Daoy (cell line): Measurements from ENCODE around the gene HSPA1L. TPM values are rescaled to one million over a fixed set of nuclear protein-coding genes. Genes with fewer than 3 reads are reported as not detected.

Experiments used
- DNase-seq: peaks from one replicate; pipeline ENCODE4 v3.0.0-alpha.2; 2015; ENCODE audit warnings: low read depth
- total RNA-seq: library from RNA; depleted of rRNA; stranded (reverse); fragments of >200 nt; shearing (Covaris generic); gene quantifications from 2 replicates; pipeline ENCODE4 v1.2.3, GENCODE V29; 2014; rRNA removed

Gene HSPA1L
- total RNA-seq, 1 experiment from 2014 or later: 0.80 TPM

GRCh38 chr6:31764198-31764597, 50.9 kb downstream of the HSPA1L start:
- DNase-seq: no peak

DNA sequence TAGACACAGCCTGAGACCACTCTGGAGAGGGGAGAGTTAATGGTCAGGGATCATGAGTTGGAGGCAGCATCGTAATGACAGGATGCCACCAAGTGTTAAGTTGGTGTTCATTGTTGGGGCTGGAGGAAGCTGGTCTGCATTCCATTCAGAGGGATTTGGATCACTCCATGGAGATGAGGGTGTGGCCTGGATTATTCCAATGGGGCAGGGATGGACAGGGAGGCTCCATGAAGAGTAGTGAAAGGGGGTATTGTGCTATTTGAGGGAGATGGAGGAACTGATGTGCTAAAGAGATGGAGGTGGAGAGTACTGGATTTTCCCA, 51.5 kb downstream of the HSPA1L start:
- no peak for DNase-seq

DNA sequence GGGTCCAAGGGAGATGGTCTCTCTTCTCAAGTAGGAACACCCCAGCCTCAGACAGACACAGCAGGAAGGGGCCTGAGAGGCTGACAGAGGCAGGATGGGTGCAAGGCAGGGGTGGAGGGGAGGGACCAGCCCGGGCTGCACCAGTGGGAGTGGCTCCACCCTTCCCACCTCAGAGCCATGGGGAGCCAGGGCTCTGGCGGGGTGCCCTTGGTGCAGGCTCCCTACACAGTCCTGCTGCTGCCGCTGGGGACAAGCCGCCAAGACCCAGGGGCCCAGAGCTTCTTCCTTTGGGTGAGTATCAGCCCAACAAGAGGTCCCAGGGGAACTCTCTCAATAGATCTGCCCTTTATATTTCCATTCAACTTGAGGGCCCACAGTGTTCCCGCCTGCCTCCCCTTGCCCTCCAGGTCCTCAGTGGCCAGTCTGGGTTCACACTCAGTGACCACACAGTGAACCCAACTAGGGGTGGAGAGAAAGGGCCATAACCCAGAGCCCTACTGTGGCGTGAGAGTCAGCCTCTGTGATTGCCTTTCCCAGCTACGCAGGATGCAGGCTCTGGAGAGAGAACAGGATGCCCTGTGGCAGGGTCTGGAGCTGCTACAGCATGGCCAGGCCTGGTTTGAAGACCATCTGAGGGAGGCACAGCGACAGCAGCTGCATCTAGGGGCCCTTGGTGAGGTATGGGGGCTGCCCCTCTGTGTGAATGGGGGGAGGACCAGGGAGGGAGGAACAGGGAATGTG, 52.0 kb downstream of the HSPA1L start:
- DNase-seq: no peak

DNA sequence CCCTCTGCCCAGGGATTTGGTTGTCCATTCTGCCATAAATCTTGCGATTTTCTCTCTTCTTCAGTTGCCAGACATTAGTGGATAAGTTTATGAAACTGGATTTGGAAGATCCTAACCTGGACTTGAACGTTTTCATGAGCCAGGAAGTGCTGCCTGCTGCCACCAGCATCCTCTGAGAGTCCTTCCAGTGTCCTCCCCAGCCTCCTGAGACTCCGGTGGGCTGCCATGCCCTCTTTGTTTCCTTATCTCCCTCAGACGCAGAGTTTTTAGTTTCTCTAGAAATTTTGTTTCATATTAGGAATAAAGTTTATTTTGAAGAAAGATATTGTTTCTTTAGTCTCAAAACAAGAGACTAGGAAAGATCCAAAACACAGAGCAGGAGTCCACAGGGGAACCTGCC, 52.7 kb downstream of the HSPA1L start, which contains the start of gene SAPCD1:
TSS of gene SAPCD1 (plus strand) at position 301 of the 400 bp plus-strand sequence. CDS start 399 bp downstream, outside the sequence.
- DNase-seq: no peak

- no peak for DNase-seq
Measured at GRCh38 chr6:31761343-31761742, 53.7 kb downstream of the HSPA1L start.

- no peak for DNase-seq
Measured at GRCh38 chr6:31760790-31761189, 54.3 kb downstream of the HSPA1L start.

Other genes starting within 250 kb of the HSPA1L start
- 0.11 TPM in 1 of 2 replicates, not detected in the other for gene LTA, start 243.0 kb downstream of the HSPA1L start, total RNA-seq
- 1.4 and 4.0 TPM in 2 replicates for gene TNF, start 239.7 kb downstream of the HSPA1L start, total RNA-seq
- gene LTB, start 232.9 kb downstream of the HSPA1L start, total RNA-seq: 2.1 TPM in 1 of 2 replicates, not detected in the other
- 0.09 and 3.5 TPM in 2 replicates for gene LST1, start 229.0 kb downstream of the HSPA1L start, total RNA-seq
- not detected in 2 replicates for gene NCR3, start 222.3 kb downstream of the HSPA1L start, total RNA-seq
- gene AIF1, start 200.0 kb downstream of the HSPA1L start, total RNA-seq: not detected in 2 replicates
- gene PRRC2A, start 194.6 kb downstream of the HSPA1L start, total RNA-seq: 50.1 and 51.9 TPM in 2 replicates
- 256 and 287 TPM in 2 replicates for gene BAG6, start 162.6 kb downstream of the HSPA1L start, total RNA-seq
- gene APOM, start 159.4 kb downstream of the HSPA1L start, total RNA-seq: 0.18 and 1.4 TPM in 2 replicates
- gene C6orf47, start 154.5 kb downstream of the HSPA1L start, total RNA-seq: 15.9 and 18.0 TPM in 2 replicates
- gene GPANK1, start 150.3 kb downstream of the HSPA1L start, total RNA-seq: 32.9 and 40.2 TPM in 2 replicates
- 328 and 376 TPM in 2 replicates for gene CSNK2B, start 149.2 kb downstream of the HSPA1L start, total RNA-seq
- gene LY6G5B, start 145.3 kb downstream of the HSPA1L start, total RNA-seq: 0.91 and 6.3 TPM in 2 replicates
- gene LY6G5C, start 134.2 kb downstream of the HSPA1L start, total RNA-seq: 1.8 TPM in 1 of 2 replicates, not detected in the other
- 55.2 and 64.4 TPM in 2 replicates for gene ABHD16A, start 112.0 kb downstream of the HSPA1L start, total RNA-seq
- not detected in 2 replicates for gene LY6G6F, start 108.4 kb downstream of the HSPA1L start, total RNA-seq
- gene LY6G6D, start 99.9 kb downstream of the HSPA1L start, total RNA-seq: not detected in 2 replicates
- not detected in 2 replicates for gene LY6G6C, start 93.5 kb downstream of the HSPA1L start, total RNA-seq
- gene MPIG6B, start 91.9 kb downstream of the HSPA1L start, total RNA-seq: not detected in 2 replicates
- gene DDAH2, start 86.0 kb downstream of the HSPA1L start, total RNA-seq: 46.1 and 55.6 TPM in 2 replicates
- 1,198 and 1,241 TPM in 2 replicates for gene CLIC1, start 78.8 kb downstream of the HSPA1L start, total RNA-seq
- gene MSH5, start 75.3 kb downstream of the HSPA1L start, total RNA-seq: 19.9 and 20.9 TPM in 2 replicates
- 0.27 and 1.6 TPM in 2 replicates for gene SAPCD1, start 52.6 kb downstream of the HSPA1L start, total RNA-seq
- 0.34 TPM in 1 of 2 replicates, not detected in the other for gene VWA7, start 38.0 kb downstream of the HSPA1L start, total RNA-seq
- 77.3 and 80.3 TPM in 2 replicates for gene VARS1, start 19.5 kb downstream of the HSPA1L start, total RNA-seq
- gene LSM2, start 8.3 kb downstream of the HSPA1L start, total RNA-seq: 91.8 and 146 TPM in 2 replicates
- 148 and 171 TPM in 2 replicates for gene HSPA1A, start 260 bp upstream of the HSPA1L start, total RNA-seq
- 194 and 206 TPM in 2 replicates for gene HSPA1B, start 12.5 kb upstream of the HSPA1L start, total RNA-seq
- 46.6 and 51.0 TPM in 2 replicates for gene NEU1, start 47.5 kb upstream of the HSPA1L start, total RNA-seq
- gene SLC44A4, start 63.7 kb upstream of the HSPA1L start, total RNA-seq: not detected in 2 replicates
- gene EHMT2, start 82.4 kb upstream of the HSPA1L start, total RNA-seq: 72.8 and 80.6 TPM in 2 replicates
- 7.5 and 9.8 TPM in 2 replicates for gene ZBTB12, start 86.8 kb upstream of the HSPA1L start, total RNA-seq
- gene C2, start 112.4 kb upstream of the HSPA1L start, total RNA-seq: 0.24 and 1.5 TPM in 2 replicates
- 0.18 and 0.86 TPM in 2 replicates for gene CFB, start 130.8 kb upstream of the HSPA1L start, total RNA-seq
- 180 and 195 TPM in 2 replicates for gene NELFE, start 143.7 kb upstream of the HSPA1L start, total RNA-seq
- 59.7 and 62.5 TPM in 2 replicates for gene SKIC2, start 143.9 kb upstream of the HSPA1L start, total RNA-seq
- 24.3 and 26.0 TPM in 2 replicates for gene DXO, start 156.9 kb upstream of the HSPA1L start, total RNA-seq
- gene C4A, start 166.8 kb upstream of the HSPA1L start, total RNA-seq: 0.27 and 3.2 TPM in 2 replicates
- gene C4B, start 199.5 kb upstream of the HSPA1L start, total RNA-seq: 0.30 and 3.7 TPM in 2 replicates
- gene CYP21A2, start 223.1 kb upstream of the HSPA1L start, total RNA-seq: not detected in 2 replicates